Liver (tissue), 2 donors: ENCODE data around the gene B4GALNT2.

ENCODE experiments used
- CTCF ChIP-seq: fragments of 150-350 bp; IDR thresholded peaks from 2 replicates; pipeline ENCODE4 v1.5.1; 2017; ENCODE audit warnings: improper control_type of control experiment, low read depth, low read length; ENCODE audit not compliant: missing input control
- FOXA1 ChIP-seq: IDR thresholded peaks from 2 replicates; pipeline ENCODE4 v1.6.1; 2016; ENCODE audit warnings: antibody characterized with exemption
- MAX ChIP-seq: IDR thresholded peaks from 2 replicates; pipeline ENCODE4 v1.6.1; 2016; ENCODE audit warnings: antibody characterized with exemption
- REST ChIP-seq: IDR thresholded peaks from 2 replicates; pipeline ENCODE4 v1.6.1; 2016; ENCODE audit warnings: antibody characterized with exemption, mild to moderate bottlenecking
- YY1 ChIP-seq: IDR thresholded peaks from 2 replicates; pipeline ENCODE4 v1.6.1; 2016; ENCODE audit warnings: antibody characterized with exemption, mild to moderate bottlenecking
- donor health status: healthy.

GRCh38 chr17:49146620-49147306 is 14.2 kb downstream of the B4GALNT2 start:
- TF ChIP-seq CTCF (no peak), FOXA1 (no peak), REST (no peak), YY1 (no peak), MAX (no peak)
